HG03520 (cell line): ENCODE data around the gene CWC15.
"Not testable (repeated sequence)": the region's sequence is repeated elsewhere in the genome, so short reads cannot be mapped to it uniquely, and the experiment has no call there.

ENCODE experiments used
- ATAC-seq: cut with Tn5 transposase; IDR thresholded peaks from one replicate; pipeline ENCODE4 v1.9.1; 2021; ENCODE audit warnings: mild to moderate bottlenecking, moderate library complexity; ENCODE audit not compliant: unreplicated experiment

Gene CWC15

GRCh38 chr11:94973099-94973968 is at the start of gene CWC15, which contains the start of gene KDM4D:
TSS of gene CWC15 (minus strand) at chr11:94973556. CDS start at chr11:94972185, 1,371 bp downstream.
TSS of gene KDM4D (plus strand) at chr11:94973709. CDS start at chr11:94997373, 23,664 bp downstream.
- ATAC-seq = peak; percentile 100

GRCh38 chr11:95021468-95021867 is 48.1 kb upstream of the CWC15 start:
- ATAC-seq = not testable (repeated sequence)

GRCh38 chr11:95016139-95016538 is 42.8 kb upstream of the CWC15 start:
- no peak for ATAC-seq

- no peak for ATAC-seq
Measured at GRCh38 chr11:95014184-95014821, 40.9 kb upstream of the CWC15 start.

GRCh38 chr11:95011376-95011775 is 38.0 kb upstream of the CWC15 start:
- ATAC-seq = no peak

- ATAC-seq = no peak
Measured at GRCh38 chr11:95005642-95006041, 32.3 kb upstream of the CWC15 start.

GRCh38 chr11:95003716-95004115 is 30.4 kb upstream of the CWC15 start:
- ATAC-seq = no peak

GRCh38 chr11:94998285-94998684 is 24.9 kb upstream of the CWC15 start:
- no peak for ATAC-seq

GRCh38 chr11:94997437-94997836 is 24.1 kb upstream of the CWC15 start:
- no peak for ATAC-seq

- no peak for ATAC-seq
Measured at GRCh38 chr11:94993400-94993943, 20.1 kb upstream of the CWC15 start.

- no peak for ATAC-seq
Measured at GRCh38 chr11:94988748-94989147, 15.4 kb upstream of the CWC15 start.

- no peak for ATAC-seq
Measured at GRCh38 chr11:94987378-94987777, 14.0 kb upstream of the CWC15 start.

GRCh38 chr11:94975599-94975998 is 2.2 kb upstream of the CWC15 start:
- no peak for ATAC-seq

GRCh38 chr11:94974178-94974577 is 822 bp upstream of the CWC15 start:
- no peak for ATAC-seq

GRCh38 chr11:94972700-94973098 is 657 bp downstream of the CWC15 start:
- no peak for ATAC-seq

GRCh38 chr11:94968334-94968958 is 4.9 kb downstream of the CWC15 start:
- no peak for ATAC-seq

GRCh38 chr11:94964934-94965333 is 8.4 kb downstream of the CWC15 start:
- ATAC-seq = no peak

GRCh38 chr11:94961255-94961654 is 12.1 kb downstream of the CWC15 start:
- ATAC-seq = no peak

GRCh38 chr11:94960488-94960887 is 12.9 kb downstream of the CWC15 start:
- no peak for ATAC-seq

GRCh38 chr11:94959179-94959578 is 14.2 kb downstream of the CWC15 start:
- ATAC-seq = no peak

- ATAC-seq = no peak
Measured at GRCh38 chr11:94958121-94958696, 15.1 kb downstream of the CWC15 start.
